Breast epithelium (tissue), 3 donors: ENCODE data around the gene COL23A1.

ENCODE experiments used
- POLR2A ChIP-seq: fragments of 450-650 bp; IDR thresholded peaks from one replicate; pipeline ENCODE4 v1.6.1; 2016; ENCODE audit warnings: antibody characterized with exemption, mild to moderate bottlenecking, moderate library complexity
- POLR2AphosphoS5 ChIP-seq, 3 donors: sonication (generic); formaldehyde crosslinking; IDR thresholded peaks; one replicate each; pipeline ENCODE4 v1.6.1; 2017; ENCODE audit warnings: antibody characterized with exemption in 3 of 3
- TF ChIP-seq, protein P1 (sequence below), 3 donors: fragments of 450-650 bp; IDR thresholded peaks; one replicate each; pipeline ENCODE4 v1.5.1; 2016 to 2017; ENCODE audit warnings: antibody characterized with exemption in 3 of 3, mild to moderate bottlenecking in 3 of 3, moderate library complexity in 3 of 3

DNA sequence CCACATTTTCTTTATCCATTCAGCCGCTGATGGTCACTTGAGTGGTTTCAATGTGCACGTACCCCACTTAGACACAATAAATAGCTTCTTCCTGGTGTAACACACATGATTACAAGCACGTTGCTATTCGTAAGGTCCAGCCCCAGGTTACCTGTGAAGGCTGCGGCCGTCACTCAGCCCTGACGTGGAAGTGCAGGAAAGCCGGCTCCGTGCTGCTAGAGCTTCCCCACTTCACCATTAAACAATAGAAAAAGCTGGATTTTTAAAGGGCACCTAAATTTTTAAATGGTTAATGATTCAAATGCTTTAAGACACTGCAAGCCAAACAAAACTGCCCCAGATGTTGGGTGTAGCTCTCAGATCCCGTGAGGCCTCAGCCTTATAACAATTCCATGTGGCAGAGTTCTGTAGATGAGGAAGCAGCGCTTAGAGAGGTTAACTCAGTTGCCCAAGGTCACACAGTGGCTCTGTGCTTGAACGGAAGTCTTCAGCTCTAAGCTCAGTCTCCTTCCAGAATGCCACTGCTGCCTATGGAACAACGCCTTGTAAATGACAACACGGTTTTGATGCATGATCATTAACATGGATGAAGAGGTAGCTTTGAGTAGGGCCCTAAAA, 125.7 kb downstream of the COL23A1 start:
- TF ChIP-seq, protein P1, sequence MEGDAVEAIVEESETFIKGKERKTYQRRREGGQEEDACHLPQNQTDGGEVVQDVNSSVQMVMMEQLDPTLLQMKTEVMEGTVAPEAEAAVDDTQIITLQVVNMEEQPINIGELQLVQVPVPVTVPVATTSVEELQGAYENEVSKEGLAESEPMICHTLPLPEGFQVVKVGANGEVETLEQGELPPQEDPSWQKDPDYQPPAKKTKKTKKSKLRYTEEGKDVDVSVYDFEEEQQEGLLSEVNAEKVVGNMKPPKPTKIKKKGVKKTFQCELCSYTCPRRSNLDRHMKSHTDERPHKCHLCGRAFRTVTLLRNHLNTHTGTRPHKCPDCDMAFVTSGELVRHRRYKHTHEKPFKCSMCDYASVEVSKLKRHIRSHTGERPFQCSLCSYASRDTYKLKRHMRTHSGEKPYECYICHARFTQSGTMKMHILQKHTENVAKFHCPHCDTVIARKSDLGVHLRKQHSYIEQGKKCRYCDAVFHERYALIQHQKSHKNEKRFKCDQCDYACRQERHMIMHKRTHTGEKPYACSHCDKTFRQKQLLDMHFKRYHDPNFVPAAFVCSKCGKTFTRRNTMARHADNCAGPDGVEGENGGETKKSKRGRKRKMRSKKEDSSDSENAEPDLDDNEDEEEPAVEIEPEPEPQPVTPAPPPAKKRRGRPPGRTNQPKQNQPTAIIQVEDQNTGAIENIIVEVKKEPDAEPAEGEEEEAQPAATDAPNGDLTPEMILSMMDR (IDR thresholded peaks at IDR 0.05), result no peak
- TF ChIP-seq POLR2A (no peak), POLR2AphosphoS5 (IDR thresholded peaks at IDR 0.05) (no peak)
